ENCODE results near the gene NME3.

Gene NME3

GRCh38 chr16:1768061-1768766 lies 3.1 kb downstream of the NME3 start:
- no peak for DNase-seq

GRCh38 chr16:1767116-1767994 lies 4.0 kb downstream of the NME3 start:
- DNase-seq, result no peak

- DNase-seq, result no peak
Measured at GRCh38 chr16:1766701-1767100, 4.6 kb downstream of the NME3 start.

- no peak for DNase-seq
Measured at GRCh38 chr16:1766231-1766630, 5.1 kb downstream of the NME3 start.

- no peak for DNase-seq
Measured at GRCh38 chr16:1765826-1766225, 5.5 kb downstream of the NME3 start.

GRCh38 chr16:1764971-1765370 lies 6.4 kb downstream of the NME3 start:
- DNase-seq, result no peak

- DNase-seq, result no peak
Measured at GRCh38 chr16:1763521-1764511, 7.5 kb downstream of the NME3 start.

GRCh38 chr16:1762879-1763520 lies 8.3 kb downstream of the NME3 start:
- DNase-seq, result no peak

- DNase-seq, result no peak
Measured at GRCh38 chr16:1762196-1762878, 9.0 kb downstream of the NME3 start.

- no peak for DNase-seq
Measured at GRCh38 chr16:1761751-1762150, 9.6 kb downstream of the NME3 start.

GRCh38 chr16:1760911-1761310 lies 10.4 kb downstream of the NME3 start:
- DNase-seq, result no peak

GRCh38 chr16:1759511-1759910 lies 11.8 kb downstream of the NME3 start:
- DNase-seq, result no peak

- DNase-seq, result no peak
Measured at GRCh38 chr16:1758923-1759322, 12.4 kb downstream of the NME3 start.

- no peak for DNase-seq
Measured at GRCh38 chr16:1757714-1758461, 13.5 kb downstream of the NME3 start.

GRCh38 chr16:1754204-1754603 lies 17.1 kb downstream of the NME3 start:
- no peak for DNase-seq

- DNase-seq, result no peak
Measured at GRCh38 chr16:1752853-1753252, 18.5 kb downstream of the NME3 start.

GRCh38 chr16:1751946-1752345 lies 19.4 kb downstream of the NME3 start:
- no peak for DNase-seq

GRCh38 chr16:1749152-1750117 lies 21.9 kb downstream of the NME3 start:
- DNase-seq, result no peak

GRCh38 chr16:1747934-1748333 lies 23.4 kb downstream of the NME3 start:
- no peak for DNase-seq

- no peak for DNase-seq
Measured at GRCh38 chr16:1746693-1747195, 24.6 kb downstream of the NME3 start.
